Activated CD4-positive, alpha-beta T cell treated with anti-CD3 and anti-CD28 coated beads, Interleukin-2, amount 50 U/mL, for 16 hours (primary cell): Measurements from ENCODE around the gene RELL1.

Experiments used
- DNase-seq: peaks from one replicate; pipeline ENCODE4 v3.0.0-alpha.2; 2020

The RELL1 gene

DNA sequence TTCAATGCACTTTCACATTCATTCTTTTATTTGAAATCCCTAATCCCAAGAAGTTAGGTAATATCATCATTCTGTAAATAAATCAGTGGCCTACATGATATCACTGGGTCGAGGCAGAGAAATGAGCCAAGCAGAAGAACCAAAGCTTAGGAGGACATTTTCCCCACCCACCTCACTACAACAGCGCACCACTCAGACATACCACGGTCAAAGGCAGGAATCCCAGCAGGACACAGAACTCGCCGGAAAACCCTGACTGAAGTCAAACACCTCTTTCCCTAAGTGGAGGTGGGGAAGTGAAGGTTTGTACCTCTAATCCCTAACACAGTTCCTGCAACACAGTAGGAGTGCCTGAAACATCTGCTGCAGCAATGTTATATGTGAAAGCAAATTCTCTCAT, 21.5 kb downstream of the RELL1 start:
- DNase-seq, result no peak

DNA sequence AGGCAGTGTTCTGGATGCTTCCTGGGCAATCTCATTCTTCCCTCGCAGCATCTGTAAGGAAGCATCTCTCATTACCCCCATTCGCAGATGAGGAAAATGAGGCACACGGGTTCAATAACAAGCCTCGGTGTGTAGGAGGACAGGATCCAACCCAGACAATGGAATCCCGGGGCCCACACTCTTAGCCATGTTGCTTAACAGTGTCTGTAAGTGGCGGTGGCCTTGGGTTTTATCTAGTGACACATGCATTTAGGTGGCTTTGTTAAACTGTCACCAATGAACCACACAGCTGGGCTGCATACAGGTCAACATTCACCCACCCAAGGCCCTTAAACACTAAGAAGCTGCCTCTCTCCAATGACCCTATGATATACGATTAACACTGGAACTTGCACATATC, 22.6 kb downstream of the RELL1 start:
- DNase-seq, result no peak

DNA sequence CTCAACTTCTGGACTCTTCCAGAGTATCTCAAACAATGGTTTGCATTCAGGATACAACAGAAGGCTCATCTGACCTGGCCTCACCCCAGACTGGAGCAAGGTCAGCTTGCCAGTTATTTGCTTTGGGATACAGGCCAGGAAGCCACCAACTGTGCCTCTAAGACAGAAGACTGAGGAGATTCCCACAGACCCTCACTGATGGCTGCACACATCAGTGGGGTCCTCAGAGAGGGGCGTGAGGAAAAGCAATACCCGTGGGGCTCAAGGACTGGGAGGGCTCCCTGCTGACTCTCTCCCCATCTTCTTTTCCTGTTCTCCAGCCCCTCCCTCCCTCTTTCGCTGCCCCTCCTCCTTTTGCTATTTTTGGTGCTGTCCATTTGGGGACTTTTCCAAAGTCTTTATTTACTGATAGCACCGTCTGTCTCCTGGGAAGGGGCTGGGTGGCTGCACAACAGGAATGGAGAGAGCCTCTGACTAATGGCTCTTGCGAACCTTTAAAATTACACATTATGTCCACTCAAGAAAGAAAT, 23.2 kb downstream of the RELL1 start:
- DNase-seq, result no peak

DNA sequence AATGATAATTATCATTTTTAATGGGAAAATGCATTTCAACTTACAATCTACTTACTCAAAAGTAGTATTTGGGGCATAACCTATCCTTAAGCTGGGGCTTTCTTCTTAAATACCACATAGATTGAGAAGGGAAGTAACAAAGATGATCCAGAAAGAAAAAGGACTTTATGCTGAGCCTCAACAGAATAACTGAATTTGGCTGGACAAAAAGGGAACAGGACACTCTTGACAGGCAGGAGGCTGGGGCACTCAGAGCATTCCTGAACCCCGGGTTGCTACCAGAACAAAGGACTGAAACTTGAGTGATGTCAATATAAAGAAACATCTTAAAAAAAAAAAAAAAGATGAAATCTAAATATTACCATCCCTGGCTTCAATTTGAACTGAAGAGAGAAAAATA, 23.9 kb downstream of the RELL1 start:
- no peak for DNase-seq

DNA sequence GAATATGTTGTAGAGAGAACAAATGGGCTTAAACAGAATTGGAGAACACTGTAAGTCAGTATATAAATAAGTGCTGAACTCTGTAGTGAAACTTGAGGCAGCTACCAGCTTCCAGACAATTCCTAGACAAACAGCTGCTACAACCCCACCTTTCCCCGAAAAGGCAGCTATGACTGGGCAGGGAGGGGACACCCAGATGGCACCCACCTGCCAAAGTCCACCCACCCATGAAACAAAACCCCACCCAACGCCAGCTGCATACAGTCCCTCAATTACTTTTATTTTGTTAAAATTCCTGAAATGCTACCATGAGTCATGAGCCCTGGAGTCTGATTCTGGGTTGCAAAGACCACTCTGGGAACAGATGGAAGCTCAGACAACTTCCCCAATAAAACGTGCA, 24.4 kb downstream of the RELL1 start:
- no peak for DNase-seq

DNA sequence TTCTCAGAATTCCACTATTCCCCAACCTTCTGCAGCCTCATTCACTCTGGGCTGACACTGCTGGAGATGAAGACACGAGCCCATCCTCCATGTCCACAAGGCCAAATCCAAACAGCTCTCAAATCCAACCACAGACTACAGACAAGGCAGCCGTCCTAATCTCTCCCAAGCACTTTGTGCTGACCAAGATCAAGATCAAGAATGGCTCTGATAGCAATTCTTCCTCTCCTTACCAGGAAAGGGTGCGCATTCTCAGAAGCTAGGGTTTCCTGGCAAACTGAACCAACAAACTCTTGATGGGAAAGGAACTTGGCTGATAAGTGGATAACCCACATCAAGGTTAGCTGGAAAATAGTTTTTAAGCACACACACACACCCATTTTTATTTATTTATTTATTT, 26.5 kb downstream of the RELL1 start:
- DNase-seq, result no peak

DNA sequence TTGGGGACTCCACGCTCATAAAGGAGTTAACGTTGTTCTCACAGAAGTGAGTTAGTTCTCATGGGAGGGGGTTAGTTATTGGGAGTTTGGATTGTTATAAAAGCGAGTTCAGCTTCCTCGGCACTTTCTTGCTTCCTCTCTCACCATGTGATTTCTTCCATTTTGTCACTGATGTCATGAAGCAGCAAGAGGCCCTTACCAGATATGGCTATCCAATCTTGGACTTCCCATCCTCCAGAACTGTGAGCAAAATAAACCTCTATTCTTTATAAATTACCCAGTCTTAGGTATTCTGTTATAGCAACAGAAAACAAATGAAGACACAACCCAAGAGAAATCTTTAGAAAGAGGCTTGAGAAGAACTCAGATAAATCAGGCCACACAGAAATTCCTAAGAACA, 29.5 kb downstream of the RELL1 start:
- no peak for DNase-seq

DNA sequence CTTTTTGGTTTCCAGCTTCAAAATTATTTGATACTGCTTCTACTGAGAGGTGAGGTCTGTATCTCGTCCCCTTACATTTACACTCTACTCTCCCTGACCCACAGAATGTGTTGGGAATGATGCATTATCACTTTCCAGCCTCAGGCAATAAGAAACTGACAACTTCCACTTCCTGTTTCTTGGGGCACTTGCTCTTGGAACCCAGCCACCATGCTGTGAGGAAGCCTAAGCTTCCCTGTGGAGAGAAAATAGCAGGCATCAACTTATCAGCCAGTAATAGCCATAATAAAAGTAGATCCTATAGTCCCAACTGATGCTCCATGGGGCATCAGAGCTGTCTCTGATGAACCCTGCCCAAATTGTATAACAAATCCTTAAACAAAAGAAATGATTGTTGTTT, 32.6 kb downstream of the RELL1 start:
- no peak for DNase-seq

DNA sequence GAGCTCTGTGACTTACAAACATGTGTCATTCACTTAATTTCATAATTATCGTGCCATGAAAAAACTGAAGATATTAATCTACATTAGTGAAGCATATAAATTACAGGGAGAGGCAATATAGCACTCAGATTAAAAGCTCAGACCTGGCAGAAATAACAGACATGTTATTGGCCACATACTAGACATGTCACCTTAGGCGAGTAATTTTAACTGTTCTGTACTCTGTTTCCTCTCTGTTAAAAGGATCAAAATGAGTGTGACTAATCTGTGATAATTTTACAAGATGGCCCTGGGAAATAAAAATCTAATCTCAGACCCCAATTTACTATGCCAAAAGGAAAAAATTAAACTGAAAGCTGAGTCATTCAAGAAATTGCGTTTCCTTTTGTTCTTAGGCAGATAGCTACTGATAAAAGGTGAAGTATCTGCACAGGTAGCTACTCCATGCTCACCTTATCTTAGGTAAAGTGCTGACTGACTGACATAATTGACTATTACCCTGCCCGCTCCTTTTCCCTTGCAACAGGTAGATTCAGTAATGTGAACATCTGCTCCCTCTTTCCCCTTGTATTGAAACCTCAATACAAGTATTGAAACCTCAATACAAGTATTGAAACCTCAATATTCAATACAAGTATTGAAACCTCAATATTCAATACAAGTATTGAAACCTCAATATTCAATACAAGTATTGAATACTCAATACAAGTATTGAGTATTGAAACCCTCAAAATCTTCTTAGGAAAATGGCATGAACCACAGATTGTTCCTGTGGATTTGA, 33.2 kb downstream of the RELL1 start:
- DNase-seq, result peak; percentile 10

DNA sequence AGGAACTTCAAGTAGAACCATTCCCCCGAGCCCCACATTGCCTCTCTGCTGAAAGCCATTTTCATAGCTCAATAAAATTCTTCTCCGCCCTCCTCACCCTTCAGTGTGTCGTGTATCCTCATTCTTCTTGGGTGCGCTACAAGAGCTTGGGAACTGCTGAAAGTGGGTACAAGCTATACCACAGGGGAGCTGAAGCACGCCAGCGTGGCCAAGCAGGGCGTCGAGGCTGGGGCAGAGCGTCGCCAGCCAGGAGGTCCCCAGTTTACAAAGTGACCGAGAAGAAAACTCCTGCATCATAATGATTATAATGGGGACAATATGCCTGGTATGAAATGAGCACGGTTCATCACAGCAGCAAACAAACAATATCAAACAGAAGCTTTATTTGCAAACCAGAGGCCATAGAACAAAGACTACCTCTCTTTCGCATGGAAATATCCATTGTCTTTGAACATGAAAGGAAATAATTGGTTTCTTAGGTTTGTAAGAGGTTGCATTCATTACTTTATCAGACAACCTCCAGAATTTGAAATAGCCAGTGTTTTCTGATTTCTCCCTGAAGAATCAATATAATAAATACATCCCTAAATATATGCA, 34.3 kb downstream of the RELL1 start:
- DNase-seq, result no peak

DNA sequence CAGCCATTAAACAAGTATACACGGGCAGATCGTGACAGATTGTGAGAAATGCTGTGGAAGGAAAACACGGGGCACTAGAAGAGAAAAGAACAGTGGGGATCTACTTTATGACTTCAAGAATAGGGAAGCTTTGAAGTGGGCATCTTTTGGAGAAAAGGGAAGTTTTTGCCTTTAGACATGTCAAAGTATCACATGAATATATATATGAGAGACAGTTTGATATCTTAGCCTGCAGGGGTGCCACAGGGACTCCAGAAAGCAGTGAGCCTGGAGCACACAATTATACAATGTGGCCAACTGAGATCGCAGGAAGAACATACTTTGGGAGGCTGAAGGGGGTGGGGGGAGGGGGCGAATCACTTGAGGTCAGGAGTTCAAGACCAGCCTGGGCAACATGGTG, 35.7 kb downstream of the RELL1 start:
- DNase-seq, result no peak

DNA sequence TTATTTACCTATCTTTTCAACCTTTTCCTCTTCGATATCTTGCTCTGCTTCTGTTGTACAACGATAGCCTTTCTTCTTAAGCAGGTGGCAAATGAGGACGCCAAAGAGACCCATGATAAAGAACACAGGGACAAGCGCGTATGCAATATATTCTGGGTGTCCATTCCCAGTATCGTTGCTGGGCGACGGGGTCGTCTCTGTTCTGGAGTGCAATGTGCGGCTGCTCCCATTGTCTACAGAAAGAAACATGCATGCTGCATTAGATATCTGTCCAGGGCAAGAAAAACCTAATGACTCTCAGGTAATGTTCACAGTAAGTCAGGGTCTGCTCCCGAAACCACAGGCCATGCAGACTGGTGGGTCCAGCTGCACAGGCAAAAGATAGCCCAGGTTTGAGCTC, 36.9 kb downstream of the RELL1 start:
- DNase-seq, result no peak

DNA sequence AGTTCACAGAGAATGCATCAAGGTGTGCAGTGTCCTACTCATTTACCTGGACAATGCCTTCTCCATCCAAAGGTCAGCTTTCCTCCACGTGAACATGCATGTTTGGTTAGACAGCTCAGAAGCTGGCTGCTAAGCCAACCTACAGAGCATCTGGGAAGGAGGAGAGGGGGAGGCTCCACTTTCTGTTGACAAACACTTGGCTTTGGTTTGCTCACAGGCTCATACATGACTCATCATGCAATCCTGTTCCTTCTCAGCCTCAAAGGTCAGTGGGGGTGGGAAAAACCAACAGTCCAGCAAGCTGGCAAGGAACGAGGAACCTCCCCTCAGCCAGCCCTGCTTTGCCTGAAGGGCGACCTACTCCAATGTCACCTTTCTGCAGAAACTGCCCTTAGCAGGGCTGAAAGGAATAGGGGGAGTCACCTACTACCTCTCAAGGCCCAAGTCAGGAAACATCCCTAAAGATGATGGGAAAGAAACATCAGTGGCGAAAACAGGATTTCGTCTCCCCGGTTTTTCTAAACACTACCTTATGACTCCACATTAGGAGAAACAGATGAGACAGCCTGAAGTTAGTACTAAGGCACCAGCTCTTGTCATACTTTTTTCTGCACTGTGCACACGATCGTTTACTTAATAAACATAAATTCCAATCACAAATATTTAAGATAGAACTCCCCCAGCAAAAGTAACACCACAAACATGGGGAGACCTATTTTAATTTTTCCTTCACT, 37.9 kb downstream of the RELL1 start:
- DNase-seq, result peak; percentile 11

DNA sequence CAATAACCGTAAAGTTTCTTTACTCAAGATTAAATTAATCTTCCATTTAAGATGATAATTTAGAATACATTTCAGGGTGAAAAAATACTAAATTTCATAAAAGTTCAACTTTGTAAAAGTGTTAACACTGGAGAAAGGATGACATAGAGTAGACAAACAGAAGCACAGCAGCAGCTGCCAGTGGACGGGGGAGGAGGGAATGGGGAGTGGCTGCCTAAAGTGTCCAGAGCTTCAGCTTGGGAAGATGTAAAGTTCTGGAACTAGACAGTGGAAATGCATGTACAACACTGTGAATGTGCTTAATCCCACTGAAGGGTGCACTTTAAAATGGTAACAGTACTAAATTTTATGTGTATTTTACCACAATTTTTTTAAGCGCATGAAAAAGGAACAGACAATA, 39.9 kb downstream of the RELL1 start:
- DNase-seq, result no peak

DNA sequence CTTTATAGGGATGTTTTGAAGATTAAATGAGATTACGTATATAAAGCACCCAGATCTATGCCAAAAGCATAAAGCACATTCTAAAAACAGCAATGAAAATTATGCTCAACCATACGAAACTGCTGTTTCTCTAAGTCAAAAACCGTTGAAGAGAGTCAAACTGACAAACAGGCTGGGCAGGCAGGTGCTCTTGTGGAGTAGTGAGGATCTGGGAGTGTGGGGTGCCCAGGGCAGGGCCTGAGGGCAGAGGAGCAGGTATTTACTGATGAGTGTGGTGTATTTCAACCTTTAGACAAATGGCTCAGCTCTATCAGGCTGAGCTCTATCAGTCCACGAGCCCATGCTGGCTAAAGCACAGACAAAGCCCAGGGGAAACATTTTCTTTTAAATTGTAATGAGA, 40.4 kb downstream of the RELL1 start:
- DNase-seq, result no peak

DNA sequence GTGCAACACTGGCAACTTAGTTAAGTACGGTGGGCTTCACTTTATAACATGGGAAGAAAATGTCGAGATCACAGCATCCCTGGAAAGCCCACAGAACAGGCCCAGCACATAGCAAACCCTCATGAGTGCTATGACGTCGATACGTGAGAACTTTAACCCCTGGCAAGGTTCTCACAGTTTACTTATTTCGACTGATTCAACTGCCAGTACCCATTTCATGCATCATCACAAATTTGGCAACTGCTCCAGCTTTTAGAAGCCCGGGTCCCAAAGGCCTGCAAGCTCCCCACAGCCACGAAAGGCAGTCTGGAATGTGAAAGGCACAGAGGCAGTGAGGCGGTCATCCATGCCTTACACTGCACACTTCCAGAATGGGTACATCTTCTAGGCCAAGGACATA, 41.2 kb downstream of the RELL1 start:
- DNase-seq, result no peak

DNA sequence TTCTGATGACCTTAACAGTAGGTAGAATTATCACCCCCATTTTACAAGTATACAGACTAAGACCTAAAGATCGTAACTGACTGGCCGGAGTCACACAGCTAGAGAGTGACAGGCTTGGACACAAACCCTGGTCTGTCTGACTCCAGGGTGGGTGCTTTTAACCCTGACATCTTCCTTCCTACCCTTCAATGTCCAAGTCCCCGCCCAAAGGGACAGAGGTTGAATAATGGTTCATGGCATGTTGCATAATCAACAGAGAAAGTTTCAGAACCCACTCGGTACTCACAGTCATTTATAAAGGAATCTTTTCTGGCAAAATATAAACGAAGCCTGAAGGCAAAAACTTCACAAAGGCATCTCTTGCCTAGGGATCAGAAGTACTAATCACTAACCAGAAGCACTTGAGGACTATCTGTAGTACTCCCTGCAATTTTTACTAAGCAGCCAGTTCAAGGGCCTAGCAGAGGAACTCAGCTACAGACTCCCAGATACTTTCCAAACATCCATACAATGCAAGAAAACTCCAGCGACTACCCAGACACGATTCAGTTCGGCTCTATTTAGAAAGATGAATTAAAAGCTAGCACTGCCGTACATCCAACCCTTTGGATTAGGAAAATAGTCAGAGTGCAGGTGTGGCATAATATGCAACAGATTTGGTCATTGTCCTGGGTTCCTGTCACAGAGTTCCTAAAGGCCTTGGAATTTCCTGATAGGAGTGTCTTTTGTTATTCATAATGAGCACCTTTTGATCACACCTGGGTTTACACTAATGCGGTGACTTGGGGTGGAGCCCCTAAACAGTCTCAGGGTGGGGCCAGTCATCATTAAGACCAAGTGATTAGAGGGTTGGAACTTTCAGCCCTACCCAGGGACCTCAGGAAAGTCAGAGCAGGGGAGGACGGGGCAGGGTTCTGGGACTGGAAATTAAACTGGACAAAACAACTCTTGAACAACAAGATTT, 44.0 kb downstream of the RELL1 start:
- DNase-seq, result no peak

DNA sequence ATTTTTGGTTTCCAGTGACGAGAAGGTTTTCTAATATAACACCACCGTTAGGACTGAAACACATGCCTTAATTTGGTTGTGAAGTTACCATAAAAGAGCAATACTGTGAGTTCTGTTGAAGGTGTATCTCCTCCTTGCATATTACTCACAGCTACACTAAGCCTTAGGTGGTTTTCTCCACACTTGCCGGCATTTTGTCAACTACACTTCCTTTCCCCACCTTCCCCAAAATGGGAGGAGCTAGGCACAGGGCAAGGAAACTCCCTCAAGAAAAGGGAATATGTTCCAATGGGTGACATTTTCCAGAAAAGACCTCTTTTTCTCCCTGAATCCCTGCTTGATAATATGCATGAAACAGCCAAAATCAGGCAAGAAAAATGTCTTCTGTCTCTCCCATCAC, 44.8 kb downstream of the RELL1 start:
- no peak for DNase-seq

DNA sequence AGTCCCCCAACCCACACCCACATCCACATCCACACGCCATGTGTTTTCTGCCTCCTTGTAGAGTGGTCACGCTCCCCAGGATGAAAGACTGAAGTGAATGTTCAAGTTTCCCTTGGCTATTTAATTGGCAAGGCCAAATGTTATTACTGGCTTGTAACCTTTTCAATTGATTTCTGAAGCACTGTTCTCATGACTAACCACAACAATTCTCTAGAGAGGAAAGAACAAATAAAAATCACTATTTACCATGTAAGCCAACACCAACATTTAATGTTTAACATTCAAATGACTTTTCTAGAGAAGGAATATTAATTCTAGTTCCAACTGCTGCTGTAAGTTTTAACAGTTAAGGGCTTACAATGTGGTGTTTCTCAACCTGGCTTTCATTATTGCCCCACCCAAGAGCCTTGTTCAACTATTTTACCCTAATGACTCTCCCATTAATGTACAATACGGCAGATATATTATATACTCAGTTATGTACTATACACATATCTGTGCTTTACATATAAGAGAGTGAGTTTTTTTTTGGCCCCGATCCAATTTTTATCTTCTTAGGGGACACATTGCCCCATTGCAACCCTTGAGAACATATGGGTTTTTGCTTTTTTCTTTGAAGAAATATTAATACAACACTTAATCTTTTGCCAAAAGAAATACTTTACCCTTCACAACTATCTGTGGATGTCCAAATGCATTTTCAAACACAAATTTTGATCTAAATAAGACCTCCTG, 46.5 kb downstream of the RELL1 start:
- DNase-seq, result no peak

DNA sequence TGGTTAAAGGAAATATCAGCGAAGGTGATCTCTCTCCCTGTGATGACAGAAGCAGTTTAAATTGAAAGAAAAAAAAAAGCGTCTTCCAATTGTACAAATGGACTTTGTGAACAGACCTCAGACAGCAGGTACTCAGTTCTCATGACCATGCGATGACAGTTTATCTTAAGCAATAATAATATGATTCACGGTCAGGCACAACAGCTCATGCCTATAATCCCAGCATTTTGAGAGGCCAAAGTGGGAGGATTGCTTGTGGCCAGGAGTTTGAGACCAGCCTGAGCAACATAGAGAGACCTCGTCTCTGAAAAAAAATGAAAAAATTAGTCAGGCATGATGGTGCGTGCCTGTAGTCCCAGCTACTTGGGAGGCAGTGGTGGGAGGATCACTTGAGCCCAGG, 51.0 kb downstream of the RELL1 start:
- no peak for DNase-seq

DNA sequence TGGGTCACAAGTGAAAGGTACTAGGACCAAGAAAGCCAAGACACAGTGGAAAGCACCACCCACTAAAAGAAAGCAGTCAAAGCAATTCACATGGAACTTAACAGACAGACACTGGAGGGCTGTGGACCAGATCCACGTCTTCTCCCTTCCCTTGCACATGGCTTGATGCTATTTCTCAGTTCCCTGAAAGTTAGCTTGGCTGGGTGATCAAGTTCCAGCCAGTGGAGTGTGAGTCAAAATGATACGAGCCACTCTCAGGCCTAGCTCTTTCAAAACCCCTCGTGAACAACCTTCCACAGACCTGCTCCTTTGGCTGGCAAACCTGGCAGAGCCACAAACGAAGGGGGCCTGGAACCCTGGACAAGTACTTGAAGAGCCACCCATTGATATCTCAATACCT, 52.0 kb downstream of the RELL1 start:
- no peak for DNase-seq

DNA sequence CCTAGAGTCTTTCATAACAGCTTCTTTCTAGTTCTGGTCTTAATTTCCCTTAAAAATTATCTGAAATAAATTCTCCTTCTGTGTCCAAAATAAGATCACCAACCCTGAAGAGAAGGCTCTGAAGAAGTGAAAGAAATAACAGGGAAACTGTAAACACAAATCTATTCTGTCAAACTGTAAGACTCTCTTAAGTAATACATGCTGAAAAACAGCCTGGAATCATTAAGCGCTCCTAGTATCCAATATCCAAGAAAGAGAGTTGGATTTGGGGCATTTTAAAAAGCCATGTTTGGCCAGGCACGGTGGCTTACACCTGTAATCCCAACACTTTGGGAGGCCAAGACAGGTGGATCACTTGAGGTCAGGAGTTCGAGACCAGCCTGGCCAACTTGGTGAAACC, 53.3 kb downstream of the RELL1 start:
- DNase-seq, result no peak
